G401 (cell line): ENCODE results near the gene ARHGEF4. TPM values are rescaled to one million over a fixed set of nuclear protein-coding genes. Genes with fewer than 3 reads are reported as not detected.

Experiments used
- DNase-seq: peaks from one replicate; pipeline ENCODE4 v3.0.0-alpha.2; 2015; ENCODE audit warnings: low spot score
- in situ Hi-C: cut with HindIII; loops from 2 replicates; pipeline ENCODE4 v1.10.0; 2016; ENCODE audit warnings: low sequenced_read_pairs, mixed read lengths
- total RNA-seq: library from RNA; depleted of rRNA; stranded (reverse); fragments of >200 nt; shearing (Covaris generic); gene quantifications from 2 replicates; pipeline ENCODE4 v1.2.3, GENCODE V29; 2014

The ARHGEF4 gene
- total RNA-seq, 1 experiment from 2014 or later, result 0.10 TPM

- in situ Hi-C loops, result no loop called here
- no peak for DNase-seq
Observed at GRCh38 chr2:130847776-130848525, 11.2 kb downstream of the ARHGEF4 start.

GRCh38 chr2:130848526-130849210, 12.0 kb downstream of the ARHGEF4 start:
- no peak for DNase-seq
- in situ Hi-C loops, result no loop called here

GRCh38 chr2:130849896-130850787, 13.4 kb downstream of the ARHGEF4 start:
- in situ Hi-C loops, result no loop called here
- DNase-seq, result no peak

GRCh38 chr2:130850788-130851623, 14.3 kb downstream of the ARHGEF4 start:
- DNase-seq, result no peak
- in situ Hi-C loops, result no loop called here

GRCh38 chr2:130851624-130852382, 15.1 kb downstream of the ARHGEF4 start:
- in situ Hi-C loops, result no loop called here
- no peak for DNase-seq

GRCh38 chr2:130852521-130853115, 15.9 kb downstream of the ARHGEF4 start:
- DNase-seq, result no peak
- in situ Hi-C loops, result no loop called here

GRCh38 chr2:130853391-130853790, 16.7 kb downstream of the ARHGEF4 start:
- DNase-seq, result no peak
- in situ Hi-C loops, result no loop called here

GRCh38 chr2:130854301-130854700, 17.6 kb downstream of the ARHGEF4 start:
- in situ Hi-C loops, result no loop called here
- DNase-seq, result no peak

GRCh38 chr2:130864830-130865800, 28.4 kb downstream of the ARHGEF4 start:
- no peak for DNase-seq
- in situ Hi-C loops, result no loop called here

GRCh38 chr2:130869441-130870160, 32.9 kb downstream of the ARHGEF4 start:
- in situ Hi-C loops, result no loop called here
- peak; percentile 23 for DNase-seq

- DNase-seq, result no peak
- in situ Hi-C loops, result no loop called here
Observed at GRCh38 chr2:130870161-130870485, 33.4 kb downstream of the ARHGEF4 start.

- no peak for DNase-seq
- in situ Hi-C loops, result no loop called here
Observed at GRCh38 chr2:130870779-130871178, 34.1 kb downstream of the ARHGEF4 start.

GRCh38 chr2:130871843-130872740, 35.4 kb downstream of the ARHGEF4 start:
- DNase-seq, result peak; percentile 4
- in situ Hi-C loops, result no loop called here

- in situ Hi-C loops, result no loop called here
- no peak for DNase-seq
Observed at GRCh38 chr2:130872741-130873125, 36.0 kb downstream of the ARHGEF4 start.

GRCh38 chr2:130873700-130874346, 37.1 kb downstream of the ARHGEF4 start:
- in situ Hi-C loops, result no loop called here
- DNase-seq, result peak; percentile 69
